Measurements from ENCODE around the gene GRN. TPM values are rescaled to one million over a fixed set of nuclear protein-coding genes. Genes with fewer than 3 reads are reported as not detected.

GRN gene
- total RNA-seq, 3 donors from 2014 or later: 282 to 500 (median 411) TPM

DNA sequence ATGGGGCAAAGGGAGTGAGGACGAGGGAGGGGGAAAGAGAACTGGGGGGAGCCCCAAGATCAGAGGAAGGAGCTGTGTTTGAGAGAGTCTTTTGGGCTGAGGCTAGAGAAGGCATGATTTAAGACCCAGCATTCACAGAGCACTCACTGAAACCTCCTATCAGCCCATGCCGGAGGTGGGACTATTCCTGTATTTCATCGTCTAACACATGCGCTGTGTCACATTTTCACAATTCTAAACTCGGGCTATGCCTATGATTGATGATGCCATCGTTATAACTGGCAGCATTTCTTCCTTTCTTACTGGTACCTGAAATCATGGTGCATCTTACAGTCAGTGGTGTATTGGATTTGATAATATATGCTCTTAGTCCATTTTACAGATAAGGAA, 15.0 kb downstream of the GRN start:
- ATAC-seq (no peak), DNase-seq (no peak)
- Histone ChIP-seq H3K4me3 (no peak overlapping the region), H3K4me1 (ENCODE audit: low read depth) (peaks cover 7% of the 10 kb centered on the region), H3K9me3 (no peaks in the 10 kb centered on the region), H3K36me3 (ENCODE audit: low read depth) (no peaks in the 10 kb centered on the region)
- TF ChIP-seq, protein P1, sequence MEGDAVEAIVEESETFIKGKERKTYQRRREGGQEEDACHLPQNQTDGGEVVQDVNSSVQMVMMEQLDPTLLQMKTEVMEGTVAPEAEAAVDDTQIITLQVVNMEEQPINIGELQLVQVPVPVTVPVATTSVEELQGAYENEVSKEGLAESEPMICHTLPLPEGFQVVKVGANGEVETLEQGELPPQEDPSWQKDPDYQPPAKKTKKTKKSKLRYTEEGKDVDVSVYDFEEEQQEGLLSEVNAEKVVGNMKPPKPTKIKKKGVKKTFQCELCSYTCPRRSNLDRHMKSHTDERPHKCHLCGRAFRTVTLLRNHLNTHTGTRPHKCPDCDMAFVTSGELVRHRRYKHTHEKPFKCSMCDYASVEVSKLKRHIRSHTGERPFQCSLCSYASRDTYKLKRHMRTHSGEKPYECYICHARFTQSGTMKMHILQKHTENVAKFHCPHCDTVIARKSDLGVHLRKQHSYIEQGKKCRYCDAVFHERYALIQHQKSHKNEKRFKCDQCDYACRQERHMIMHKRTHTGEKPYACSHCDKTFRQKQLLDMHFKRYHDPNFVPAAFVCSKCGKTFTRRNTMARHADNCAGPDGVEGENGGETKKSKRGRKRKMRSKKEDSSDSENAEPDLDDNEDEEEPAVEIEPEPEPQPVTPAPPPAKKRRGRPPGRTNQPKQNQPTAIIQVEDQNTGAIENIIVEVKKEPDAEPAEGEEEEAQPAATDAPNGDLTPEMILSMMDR (IDR thresholded peaks at IDR 0.05): no peak
- intact Hi-C loops (cut with DNase I, micrococcal nuclease): no loop called here

DNA sequence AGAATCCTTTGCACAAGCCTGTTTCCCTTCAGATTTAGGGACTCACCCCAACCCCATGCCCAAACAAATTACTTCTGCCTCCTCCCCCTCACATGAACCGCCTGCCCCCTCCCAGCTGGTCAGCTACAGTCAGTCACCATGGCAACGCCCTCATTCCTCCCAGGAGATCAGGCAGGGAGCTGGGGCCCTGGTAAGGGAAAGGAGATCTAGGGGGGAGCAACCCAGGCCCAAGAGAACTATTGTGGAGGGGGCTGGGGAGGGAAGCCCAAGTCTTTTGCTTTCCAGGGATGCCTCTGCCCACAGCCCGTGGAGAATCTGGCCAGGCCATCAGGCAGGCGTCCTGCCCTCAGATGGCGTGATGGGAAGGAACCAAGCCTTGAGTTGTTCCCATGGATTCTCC, 15.7 kb downstream of the GRN start:
- Histone ChIP-seq H3K9me3 (no peaks in the 10 kb centered on the region), H3K4me1 (ENCODE audit: low read depth) (peaks cover 7% of the 10 kb centered on the region), H3K4me3 (no peak overlapping the region), H3K36me3 (ENCODE audit: low read depth) (no peaks in the 10 kb centered on the region)
- TF ChIP-seq, protein P1 (IDR thresholded peaks at IDR 0.05): no peak
- intact Hi-C loops (cut with DNase I, micrococcal nuclease): no loop called here
- no peak for ATAC-seq
- DNase-seq: no peak

DNA sequence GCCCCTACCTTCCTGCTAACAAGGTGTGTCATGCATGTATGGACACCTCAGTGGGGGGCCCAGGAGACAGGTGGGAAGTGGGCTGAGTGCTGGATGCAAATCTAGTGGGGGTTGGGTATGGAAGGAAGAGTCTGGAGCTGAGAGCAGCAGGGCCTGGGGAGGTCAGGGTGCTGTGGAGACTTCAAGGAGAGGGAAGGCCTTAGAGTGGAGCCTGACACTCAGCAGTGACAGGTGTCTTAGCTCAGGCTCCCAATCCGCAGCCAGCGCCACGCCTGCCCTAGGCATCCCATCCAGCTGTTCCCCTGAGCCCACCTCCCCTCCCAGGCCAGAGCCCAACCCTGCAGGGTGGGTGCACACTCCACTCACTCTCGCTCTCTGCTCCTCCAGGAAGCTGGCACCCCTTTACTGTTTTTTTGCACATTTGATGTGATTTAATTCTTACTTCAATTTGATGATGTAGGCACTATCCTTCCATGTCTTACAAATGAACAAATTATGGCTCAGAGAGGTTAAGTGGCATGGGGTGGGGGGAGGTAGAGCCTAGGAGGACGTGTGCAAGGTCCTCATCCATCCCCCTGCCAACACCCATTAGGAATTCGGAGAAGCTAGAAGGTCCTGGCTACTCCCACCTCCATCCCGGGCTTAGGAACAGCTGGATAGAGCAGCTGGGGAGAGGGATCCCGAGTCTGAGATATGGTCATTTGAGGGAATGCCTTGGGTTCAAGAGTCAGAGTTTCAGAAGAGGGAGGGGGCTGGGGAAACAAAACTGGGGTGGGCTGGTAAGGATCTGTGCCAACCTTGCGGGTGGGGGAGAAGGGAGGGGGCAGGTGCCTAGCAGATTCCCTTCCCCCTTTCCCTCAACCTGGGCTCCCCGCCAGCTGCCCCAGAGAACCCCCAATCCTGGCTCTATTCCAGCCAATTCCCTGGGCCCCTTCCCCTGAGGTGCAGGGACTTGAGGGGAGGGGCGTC, 16.5 kb downstream of the GRN start:
- TF ChIP-seq, protein P1 (IDR thresholded peaks at IDR 0.05): no peak
- Histone ChIP-seq H3K4me3 (no peak overlapping the region), H3K9me3 (no peaks in the 10 kb centered on the region), H3K36me3 (ENCODE audit: low read depth) (no peaks in the 10 kb centered on the region), H3K4me1 (ENCODE audit: low read depth) (peaks cover 7% of the 10 kb centered on the region)
- intact Hi-C loops (cut with DNase I, micrococcal nuclease): no loop called here
- ATAC-seq: no peak
- DNase-seq: no peak

DNA sequence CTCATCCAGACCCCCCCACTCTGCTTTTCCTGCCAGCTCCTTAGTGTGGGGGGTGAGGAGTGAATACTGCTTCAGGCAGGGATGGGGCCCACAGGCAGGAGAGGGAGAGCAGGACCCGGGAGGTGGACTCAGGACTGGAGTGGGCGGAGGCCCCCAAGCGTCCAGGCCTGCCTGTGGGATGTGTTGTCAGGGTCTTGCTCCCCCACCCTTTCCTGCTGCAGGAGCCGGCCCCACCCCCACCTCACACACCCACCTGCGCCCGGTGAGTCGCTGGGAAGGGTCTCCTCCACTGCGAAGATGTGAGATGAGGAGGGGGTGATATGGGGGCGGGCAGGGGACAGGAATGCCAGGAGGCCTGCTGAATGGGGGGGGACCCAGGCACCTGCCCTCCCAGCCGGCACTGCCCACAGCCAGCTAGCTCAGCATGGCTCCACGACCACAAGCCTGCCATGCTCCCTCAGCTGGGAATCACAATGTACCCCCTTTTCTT, 17.4 kb downstream of the GRN start:
- Histone ChIP-seq H3K4me3 (no peak overlapping the region), H3K9me3 (no peaks in the 10 kb centered on the region), H3K4me1 (ENCODE audit: low read depth) (peaks cover 7% of the 10 kb centered on the region), H3K36me3 (ENCODE audit: low read depth) (no peaks in the 10 kb centered on the region)
- ATAC-seq: no peak
- intact Hi-C loops (cut with DNase I, micrococcal nuclease): no loop called here
- TF ChIP-seq, protein P1 (IDR thresholded peaks at IDR 0.05): no peak
- DNase-seq: no peak

DNA sequence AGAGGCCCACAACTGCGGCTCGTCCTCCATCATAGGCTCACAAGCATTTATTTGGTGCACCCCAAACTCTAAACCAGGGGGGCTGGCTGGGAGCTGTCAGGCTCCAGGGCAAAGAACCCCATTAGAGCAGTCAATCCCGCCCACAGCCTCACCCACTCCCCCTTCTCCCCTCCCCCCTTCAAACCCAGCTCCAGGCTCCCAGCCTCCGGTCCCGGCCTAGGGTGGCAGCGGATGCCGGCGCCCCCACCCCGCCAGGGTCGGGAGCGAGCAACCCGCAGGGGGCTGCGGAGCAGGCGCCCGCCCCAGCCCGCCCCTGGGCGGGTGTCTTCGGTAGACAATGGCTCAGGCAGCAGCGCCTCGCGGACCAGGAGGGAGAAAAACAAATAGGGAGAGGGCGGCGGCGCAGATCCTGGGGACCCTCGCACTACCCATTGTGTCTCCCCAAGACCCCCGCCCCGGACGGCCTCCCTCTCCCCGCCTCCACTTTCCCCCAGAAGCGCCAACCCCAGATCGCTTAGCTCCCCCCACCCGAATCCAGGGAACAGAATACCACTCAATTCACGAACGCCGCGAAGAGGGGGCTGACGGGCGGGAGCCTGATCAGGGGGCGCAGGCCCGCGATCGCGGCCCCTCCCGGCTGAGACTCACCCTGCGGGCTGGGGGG, 18.0 kb downstream of the GRN start:
- no peak overlapping the region for H3K4me3 ChIP-seq
- no peaks in the 10 kb centered on the region for H3K9me3 ChIP-seq
- intact Hi-C loops (cut with DNase I, micrococcal nuclease): no loop called here
- ATAC-seq (peak; percentile 41), DNase-seq (no peak)
- TF ChIP-seq, protein P1 (IDR thresholded peaks at IDR 0.05): no peak
- H3K36me3 ChIP-seq (ENCODE audit: low read depth): no peaks in the 10 kb centered on the region
- peaks cover 7% of the 10 kb centered on the region for H3K4me1 ChIP-seq (ENCODE audit: low read depth)
